GM23338 (cell line): ENCODE measurements around the gene STEAP3. TPM values are rescaled to one million over a fixed set of nuclear protein-coding genes. Genes with fewer than 3 reads are reported as not detected.

ENCODE experiments used
- ATAC-seq: fragments of 200-7000 bp; cut with Tn5 transposase; 3 replicates; pipeline ENCODE4 v1.9.1; 2020
- DNase-seq: peaks from one replicate; pipeline ENCODE4 v3.0.0-alpha.2; 2015; ENCODE audit warnings: low spot score
- H2AFZ ChIP-seq: fragments of 200-600 bp; sonication (generic); 2 replicates; pipeline ENCODE4 v1.8.0; 2016; ENCODE audit warnings: antibody characterized with exemption, mild to moderate bottlenecking, moderate library complexity
- H3F3A ChIP-seq: fragments of 200-600 bp; sonication (generic); replicated peaks from 2 replicates; pipeline ENCODE4 v1.8.0; 2017; ENCODE audit warnings: antibody characterized with exemption, mixed run types, low read depth
- H3K27ac ChIP-seq: fragments of 200-600 bp; sonication (generic); 2 replicates; pipeline ENCODE4 v1.6.1; 2016; ENCODE audit warnings: low read depth
- H3K27me3 ChIP-seq: fragments of 200-600 bp; sonication (generic); 2 replicates; pipeline ENCODE4 v1.8.0; 2016; ENCODE audit warnings: mild to moderate bottlenecking, mixed run types, moderate library complexity; ENCODE audit not compliant: insufficient read depth
- H3K36me3 ChIP-seq: fragments of 200-600 bp; sonication (generic); 2 replicates; pipeline ENCODE4 v1.8.0; 2016; ENCODE audit warnings: mild to moderate bottlenecking; ENCODE audit not compliant: insufficient read depth
- H3K4me1 ChIP-seq: fragments of 200-600 bp; sonication (generic); 2 replicates; pipeline ENCODE4 v1.8.0; 2016; ENCODE audit warnings: mild to moderate bottlenecking, moderate library complexity; ENCODE audit not compliant: insufficient read depth
- H3K4me2 ChIP-seq: fragments of 200-600 bp; sonication (generic); 2 replicates; pipeline ENCODE4 v1.7.1; 2017; ENCODE audit warnings: mixed run types
- H3K4me3 ChIP-seq: fragments of 200-600 bp; sonication (generic); 2 replicates; pipeline ENCODE4 v1.6.1; 2016; ENCODE audit warnings: mixed run types
- H3K79me2 ChIP-seq: fragments of 200-600 bp; sonication (generic); replicated peaks from 2 replicates; pipeline ENCODE4 v1.8.0; 2017; ENCODE audit warnings: mild to moderate bottlenecking; ENCODE audit not compliant: insufficient read depth
- H3K9me2 ChIP-seq: fragments of 200-600 bp; sonication (generic); 2 replicates; pipeline ENCODE4 v1.8.0; 2017; ENCODE audit not compliant: insufficient read depth
- H4K20me1 ChIP-seq: fragments of 200-600 bp; sonication (generic); replicated peaks from 2 replicates; pipeline ENCODE4 v1.8.0; 2017; ENCODE audit warnings: mild to moderate bottlenecking; ENCODE audit not compliant: insufficient read depth
- H3K27ac Mint-ChIP-seq: 2 replicates; pipeline ENCODE4 v1.8.0; 2020; ENCODE audit warnings: inconsistent platforms, mild to moderate bottlenecking, moderate library complexity, mixed read lengths
- H3K27me3 Mint-ChIP-seq: 3 replicates; pipeline ENCODE4 v1.8.0; 2022; ENCODE audit warnings: low read depth, mild to moderate bottlenecking, moderate library complexity, mixed read lengths, inconsistent platforms; ENCODE audit not compliant: insufficient read depth, poor library complexity
- H3K36me3 Mint-ChIP-seq: 3 replicates; pipeline ENCODE4 v1.8.0; 2021; ENCODE audit warnings: low read depth, mild to moderate bottlenecking, inconsistent platforms, moderate library complexity, mixed read lengths
- H3K4me1 Mint-ChIP-seq: 3 replicates; pipeline ENCODE4 v1.8.0; 2020; ENCODE audit warnings: mild to moderate bottlenecking, inconsistent platforms, mixed read lengths
- H3K4me3 Mint-ChIP-seq: 3 replicates; pipeline ENCODE4 v1.8.0; 2021; ENCODE audit warnings: moderate library complexity, mild to moderate bottlenecking, inconsistent platforms, mixed read lengths
- H3K9me3 Mint-ChIP-seq: 3 replicates; pipeline ENCODE4 v1.8.0; 2020; ENCODE audit warnings: moderate library complexity, mild to moderate bottlenecking, inconsistent platforms, mixed read lengths
- CREB1 ChIP-seq: fragments of 250-450 bp; sonication (Bioruptor Pico); IDR thresholded peaks from 2 replicates; pipeline ENCODE4 v1.5.0; 2020; ENCODE audit warnings: low read depth, mild to moderate bottlenecking, moderate library complexity
- EZH2phosphoT487 ChIP-seq: fragments of 200-600 bp; sonication (generic); IDR thresholded peaks from one replicate; pipeline ENCODE4 v1.8.1; 2018; ENCODE audit warnings: antibody characterized with exemption; ENCODE audit not compliant: unreplicated experiment
- POLR2AphosphoS5 ChIP-seq: IDR thresholded peaks from 2 replicates; pipeline ENCODE4 v1.6.1; 2016; ENCODE audit warnings: antibody characterized with exemption, low read depth
- ZNF331 ChIP-seq: fragments of 250-450 bp; sonication (Bioruptor Pico); IDR thresholded peaks from 2 replicates; pipeline ENCODE4 v1.5.0; 2020; ENCODE audit warnings: low read depth, mild to moderate bottlenecking, moderate library complexity
- polyA plus RNA-seq: library from polyadenylated mRNA; unstranded; fragments of >200 nt; fragmentation: Nextera tagmentation; extraction: Ambion mirVana; gene quantifications from 2 replicates; pipeline ENCODE4 v1.2.1, GENCODE V29; 2016
- total RNA-seq: library from RNA; depleted of rRNA; stranded (reverse); fragments of >200 nt; shearing (Covaris generic); gene quantifications from 2 replicates; pipeline ENCODE4 v1.2.3, GENCODE V29; 2014
- TF ChIP-seq, protein P1 (sequence below): fragments of 250-450 bp; sonication (Bioruptor Pico); IDR thresholded peaks from 2 replicates; pipeline ENCODE4 v1.5.0; 2020; ENCODE audit warnings: mild to moderate bottlenecking, moderate library complexity
- TF ChIP-seq, protein P2 (sequence below): IDR thresholded peaks from one replicate; pipeline ENCODE4 v1.6.1; 2018; ENCODE audit warnings: antibody characterized with exemption; ENCODE audit not compliant: unreplicated experiment

The STEAP3 gene
- total and polyA plus RNA-seq, 2 experiments from 2014 or later = 8.6 to 27.3 TPM

DNA sequence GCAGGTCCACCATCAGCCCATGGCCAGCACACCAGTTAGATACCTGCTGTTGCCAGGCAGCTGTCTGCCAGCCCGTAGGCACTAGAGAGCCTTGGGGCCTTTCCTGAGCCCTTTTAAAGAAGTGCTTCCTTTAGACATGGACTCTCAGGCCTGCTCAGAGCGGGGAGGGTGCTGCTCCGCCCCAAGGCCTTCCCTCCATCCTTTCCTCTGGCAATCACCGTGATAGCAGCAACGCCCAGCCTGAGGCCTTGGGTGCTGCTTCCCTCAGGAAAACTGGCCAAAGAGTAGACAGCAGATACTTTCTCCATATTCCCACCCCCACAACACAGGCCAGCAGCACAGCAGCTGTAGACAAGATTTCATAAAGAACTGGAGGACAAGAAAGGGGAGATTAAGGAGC is 42.7 kb upstream of the STEAP3 start (continued):
- TF ChIP-seq, protein P1, sequence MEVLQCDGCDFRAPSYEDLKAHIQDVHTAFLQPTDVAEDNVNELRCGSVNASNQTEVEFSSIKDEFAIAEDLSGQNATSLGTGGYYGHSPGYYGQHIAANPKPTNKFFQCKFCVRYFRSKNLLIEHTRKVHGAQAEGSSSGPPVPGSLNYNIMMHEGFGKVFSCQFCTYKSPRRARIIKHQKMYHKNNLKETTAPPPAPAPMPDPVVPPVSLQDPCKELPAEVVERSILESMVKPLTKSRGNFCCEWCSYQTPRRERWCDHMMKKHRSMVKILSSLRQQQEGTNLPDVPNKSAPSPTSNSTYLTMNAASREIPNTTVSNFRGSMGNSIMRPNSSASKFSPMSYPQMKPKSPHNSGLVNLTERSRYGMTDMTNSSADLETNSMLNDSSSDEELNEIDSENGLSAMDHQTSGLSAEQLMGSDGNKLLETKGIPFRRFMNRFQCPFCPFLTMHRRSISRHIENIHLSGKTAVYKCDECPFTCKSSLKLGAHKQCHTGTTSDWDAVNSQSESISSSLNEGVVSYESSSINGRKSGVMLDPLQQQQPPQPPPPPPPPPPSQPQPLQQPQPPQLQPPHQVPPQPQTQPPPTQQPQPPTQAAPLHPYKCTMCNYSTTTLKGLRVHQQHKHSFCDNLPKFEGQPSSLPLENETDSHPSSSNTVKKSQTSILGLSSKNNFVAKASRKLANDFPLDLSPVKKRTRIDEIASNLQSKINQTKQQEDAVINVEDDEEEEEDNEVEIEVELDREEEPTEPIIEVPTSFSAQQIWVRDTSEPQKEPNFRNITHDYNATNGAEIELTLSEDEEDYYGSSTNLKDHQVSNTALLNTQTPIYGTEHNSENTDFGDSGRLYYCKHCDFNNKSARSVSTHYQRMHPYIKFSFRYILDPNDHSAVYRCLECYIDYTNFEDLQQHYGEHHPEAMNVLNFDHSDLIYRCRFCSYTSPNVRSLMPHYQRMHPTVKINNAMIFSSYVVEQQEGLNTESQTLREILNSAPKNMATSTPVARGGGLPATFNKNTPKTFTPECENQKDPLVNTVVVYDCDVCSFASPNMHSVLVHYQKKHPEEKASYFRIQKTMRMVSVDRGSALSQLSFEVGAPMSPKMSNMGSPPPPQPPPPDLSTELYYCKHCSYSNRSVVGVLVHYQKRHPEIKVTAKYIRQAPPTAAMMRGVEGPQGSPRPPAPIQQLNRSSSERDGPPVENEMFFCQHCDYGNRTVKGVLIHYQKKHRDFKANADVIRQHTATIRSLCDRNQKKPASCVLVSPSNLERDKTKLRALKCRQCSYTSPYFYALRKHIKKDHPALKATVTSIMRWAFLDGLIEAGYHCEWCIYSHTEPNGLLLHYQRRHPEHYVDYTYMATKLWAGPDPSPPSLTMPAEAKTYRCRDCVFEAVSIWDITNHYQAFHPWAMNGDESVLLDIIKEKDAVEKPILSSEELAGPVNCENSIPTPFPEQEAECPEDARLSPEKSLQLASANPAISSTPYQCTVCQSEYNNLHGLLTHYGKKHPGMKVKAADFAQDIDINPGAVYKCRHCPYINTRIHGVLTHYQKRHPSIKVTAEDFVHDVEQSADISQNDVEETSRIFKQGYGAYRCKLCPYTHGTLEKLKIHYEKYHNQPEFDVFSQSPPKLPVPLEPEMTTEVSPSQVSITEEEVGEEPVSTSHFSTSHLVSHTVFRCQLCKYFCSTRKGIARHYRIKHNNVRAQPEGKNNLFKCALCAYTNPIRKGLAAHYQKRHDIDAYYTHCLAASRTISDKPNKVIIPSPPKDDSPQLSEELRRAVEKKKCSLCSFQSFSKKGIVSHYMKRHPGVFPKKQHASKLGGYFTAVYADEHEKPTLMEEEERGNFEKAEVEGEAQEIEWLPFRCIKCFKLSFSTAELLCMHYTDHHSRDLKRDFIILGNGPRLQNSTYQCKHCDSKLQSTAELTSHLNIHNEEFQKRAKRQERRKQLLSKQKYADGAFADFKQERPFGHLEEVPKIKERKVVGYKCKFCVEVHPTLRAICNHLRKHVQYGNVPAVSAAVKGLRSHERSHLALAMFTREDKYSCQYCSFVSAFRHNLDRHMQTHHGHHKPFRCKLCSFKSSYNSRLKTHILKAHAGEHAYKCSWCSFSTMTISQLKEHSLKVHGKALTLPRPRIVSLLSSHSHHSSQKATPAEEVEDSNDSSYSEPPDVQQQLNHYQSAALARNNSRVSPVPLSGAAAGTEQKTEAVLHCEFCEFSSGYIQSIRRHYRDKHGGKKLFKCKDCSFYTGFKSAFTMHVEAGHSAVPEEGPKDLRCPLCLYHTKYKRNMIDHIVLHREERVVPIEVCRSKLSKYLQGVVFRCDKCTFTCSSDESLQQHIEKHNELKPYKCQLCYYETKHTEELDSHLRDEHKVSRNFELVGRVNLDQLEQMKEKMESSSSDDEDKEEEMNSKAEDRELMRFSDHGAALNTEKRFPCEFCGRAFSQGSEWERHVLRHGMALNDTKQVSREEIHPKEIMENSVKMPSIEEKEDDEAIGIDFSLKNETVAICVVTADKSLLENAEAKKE (CRISPR knock-in tag) = no peak
- TF ChIP-seq ZNF331 (CRISPR knock-in tag) (no peak), EZH2phosphoT487 (no peak)
- TF ChIP-seq, protein P2, sequence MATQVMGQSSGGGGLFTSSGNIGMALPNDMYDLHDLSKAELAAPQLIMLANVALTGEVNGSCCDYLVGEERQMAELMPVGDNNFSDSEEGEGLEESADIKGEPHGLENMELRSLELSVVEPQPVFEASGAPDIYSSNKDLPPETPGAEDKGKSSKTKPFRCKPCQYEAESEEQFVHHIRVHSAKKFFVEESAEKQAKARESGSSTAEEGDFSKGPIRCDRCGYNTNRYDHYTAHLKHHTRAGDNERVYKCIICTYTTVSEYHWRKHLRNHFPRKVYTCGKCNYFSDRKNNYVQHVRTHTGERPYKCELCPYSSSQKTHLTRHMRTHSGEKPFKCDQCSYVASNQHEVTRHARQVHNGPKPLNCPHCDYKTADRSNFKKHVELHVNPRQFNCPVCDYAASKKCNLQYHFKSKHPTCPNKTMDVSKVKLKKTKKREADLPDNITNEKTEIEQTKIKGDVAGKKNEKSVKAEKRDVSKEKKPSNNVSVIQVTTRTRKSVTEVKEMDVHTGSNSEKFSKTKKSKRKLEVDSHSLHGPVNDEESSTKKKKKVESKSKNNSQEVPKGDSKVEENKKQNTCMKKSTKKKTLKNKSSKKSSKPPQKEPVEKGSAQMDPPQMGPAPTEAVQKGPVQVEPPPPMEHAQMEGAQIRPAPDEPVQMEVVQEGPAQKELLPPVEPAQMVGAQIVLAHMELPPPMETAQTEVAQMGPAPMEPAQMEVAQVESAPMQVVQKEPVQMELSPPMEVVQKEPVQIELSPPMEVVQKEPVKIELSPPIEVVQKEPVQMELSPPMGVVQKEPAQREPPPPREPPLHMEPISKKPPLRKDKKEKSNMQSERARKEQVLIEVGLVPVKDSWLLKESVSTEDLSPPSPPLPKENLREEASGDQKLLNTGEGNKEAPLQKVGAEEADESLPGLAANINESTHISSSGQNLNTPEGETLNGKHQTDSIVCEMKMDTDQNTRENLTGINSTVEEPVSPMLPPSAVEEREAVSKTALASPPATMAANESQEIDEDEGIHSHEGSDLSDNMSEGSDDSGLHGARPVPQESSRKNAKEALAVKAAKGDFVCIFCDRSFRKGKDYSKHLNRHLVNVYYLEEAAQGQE = no peak

DNA sequence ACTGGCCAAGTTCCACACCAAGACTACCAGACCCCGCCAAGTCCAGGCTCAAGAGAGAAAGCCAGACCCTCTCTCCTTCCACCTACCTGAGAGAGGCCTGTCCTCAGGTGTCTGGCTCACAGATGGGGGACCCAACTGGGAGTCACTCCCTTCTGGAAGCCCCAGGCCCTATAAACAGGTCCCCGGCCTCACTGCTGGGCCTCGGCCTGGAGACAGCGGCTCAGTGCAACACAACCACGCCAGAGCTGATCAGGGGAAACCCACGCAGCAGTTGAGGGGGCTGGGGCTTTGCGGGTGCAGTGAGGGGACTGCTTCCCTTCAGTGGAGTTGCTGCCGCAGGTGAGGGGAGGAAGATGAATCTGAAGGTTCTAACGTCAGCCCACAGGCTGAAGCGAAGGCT is 42.2 kb upstream of the STEAP3 start:
- H3K4me3 Mint-ChIP-seq = no peak overlapping the region
- peaks cover 7% of the 10 kb centered on the region for H3K27me3 Mint-ChIP-seq
- Histone ChIP-seq H3K4me1 (no peaks in the 10 kb centered on the region), H3K4me3 (no peak overlapping the region), H3K79me2 (no peaks in the 10 kb centered on the region), H3K4me2 (no peak overlapping the region), H3K27ac (no peak overlapping the region), H3K36me3 (no peaks in the 10 kb centered on the region), H3K9me2 (peaks cover 8% of the 10 kb centered on the region), H4K20me1 (no peaks in the 10 kb centered on the region), H3K27me3 (no peaks in the 10 kb centered on the region), H3F3A (no peaks in the 10 kb centered on the region), H2AFZ (0 out of 2 replicates have a peak overlapping the region, but pooled peaks have one; percentile 28)
- H3K36me3 Mint-ChIP-seq = no peaks in the 10 kb centered on the region
- ATAC-seq (no peak), DNase-seq (no peak)
- peaks cover 2% of the 10 kb centered on the region; the same call in 1 of the 3 replicates for H3K4me1 Mint-ChIP-seq
- H3K27ac Mint-ChIP-seq = no peak overlapping the region
- H3K9me3 Mint-ChIP-seq = no peaks in the 10 kb centered on the region
- TF ChIP-seq, protein P1 (CRISPR knock-in tag) = no peak
- TF ChIP-seq CREB1 (CRISPR knock-in tag) (no peak), POLR2AphosphoS5 (no peak)
